Right renal pelvis (tissue), 4 donors: ENCODE results near the gene JMJD4. TPM values are rescaled to one million over a fixed set of nuclear protein-coding genes. Genes with fewer than 3 reads are reported as not detected.
"Not testable (repeated sequence)": the region's sequence is repeated elsewhere in the genome, so short reads cannot be mapped to it uniquely, and the experiment has no call there.

Source experiments
- DNase-seq, 4 donors: peaks; one replicate each; pipeline ENCODE4 v3.0.0-alpha.2; 2013; ENCODE audit warnings: low read depth in 4 of 4, low spot score in 3 of 4, missing footprints in 1 of 4
- polyA plus RNA-seq, 4 donors: library from polyadenylated mRNA; unstranded; fragments of 120-200 nt; gene quantifications; one replicate each; pipeline ENCODE4 v1.2.1, GENCODE V29; 2013; ENCODE audit not compliant: insufficient read length in 4 of 4

JMJD4 gene
- polyA plus RNA-seq, 4 donors = 15.9 to 20.4 (median 17.9) TPM

DNA sequence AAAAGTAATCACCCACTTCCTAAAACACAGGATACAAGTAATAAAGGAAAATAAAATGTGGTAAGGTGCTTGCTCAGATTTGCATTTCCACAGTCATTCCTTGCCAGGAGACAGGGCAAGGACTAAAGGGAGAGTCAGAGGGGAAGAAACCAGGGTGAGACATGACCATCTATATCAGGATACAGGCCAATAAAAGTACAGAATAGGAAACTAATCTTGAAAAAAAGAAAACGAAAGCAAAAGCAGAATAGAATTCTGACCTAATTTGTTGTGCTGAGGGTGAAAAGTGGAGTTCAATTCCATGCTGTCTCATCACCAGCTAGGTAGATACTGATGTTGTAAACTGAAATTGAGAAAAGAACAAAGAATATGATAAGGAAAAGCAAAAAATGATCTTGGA, 27.3 kb downstream of the JMJD4 start:
- DNase-seq = no peak

DNA sequence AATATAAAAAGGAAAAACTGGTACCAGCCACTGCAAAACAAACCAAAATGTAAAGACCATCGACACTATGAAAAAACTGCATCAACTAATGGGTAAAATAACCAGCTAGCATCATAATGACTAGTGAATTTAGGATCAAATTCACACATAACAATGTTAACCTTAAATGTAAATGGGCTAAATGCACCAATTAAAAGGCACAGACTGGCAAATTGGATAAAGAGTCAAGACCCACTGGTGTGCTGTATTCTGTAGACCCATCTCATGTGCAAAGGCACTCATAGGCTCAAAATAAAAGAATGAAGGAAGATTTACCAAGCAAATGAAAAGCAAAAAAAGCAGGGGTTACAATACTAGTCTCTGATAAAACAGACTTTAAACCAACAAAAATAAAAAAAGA, 33.5 kb downstream of the JMJD4 start:
- not testable (repeated sequence) for DNase-seq

DNA sequence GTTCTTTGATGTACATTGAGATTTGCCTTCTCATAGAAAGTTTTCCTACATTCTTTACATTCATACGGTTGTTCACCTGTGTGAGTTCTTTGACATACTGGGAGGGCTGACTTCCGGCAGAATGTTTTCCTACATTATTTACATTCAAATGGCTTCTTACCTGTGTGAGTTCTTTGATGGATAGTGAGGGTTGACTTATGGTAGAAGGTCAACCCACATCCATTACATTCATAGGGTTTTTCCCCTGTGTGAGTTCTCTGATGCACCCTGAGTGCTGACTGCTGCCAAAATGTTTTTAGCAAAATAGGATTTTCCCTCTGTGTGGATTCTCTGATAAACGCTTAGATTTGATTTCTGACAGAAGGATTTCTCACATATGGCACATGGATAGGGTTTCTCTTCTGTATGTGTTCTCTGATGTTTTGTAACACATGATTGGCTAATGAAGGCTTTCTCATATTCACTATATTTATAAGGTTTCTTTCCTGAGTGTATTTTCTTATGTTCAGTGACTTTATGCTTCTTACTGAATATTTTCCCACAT, 37.7 kb downstream of the JMJD4 start:
- DNase-seq = no peak

- no peak for DNase-seq
Observed at GRCh38 chr1:227685807-227686206, 49.3 kb downstream of the JMJD4 start.

Other genes starting within 250 kb of the JMJD4 start
- gene ZNF678, start 171.7 kb downstream of the JMJD4 start, polyA plus RNA-seq = 10 to 100 TPM; 13.0 to 17.0 (median 16.5) TPM
- 10 to 100 TPM; 39.8 to 47.7 (median 42.9) TPM for gene SNAP47, start 133 bp upstream of the JMJD4 start, polyA plus RNA-seq
- under 1 TPM in 1 of 4 donors, not detected in 3; 0.04 TPM for gene PRSS38, start 80.4 kb upstream of the JMJD4 start, polyA plus RNA-seq
- gene WNT9A, start 212.6 kb upstream of the JMJD4 start, polyA plus RNA-seq = 1 to 10 TPM; 1.0 to 1.7 (median 1.2) TPM